Measurements from ENCODE around the gene TULP1.
"Not testable (repeated sequence)": the region's sequence is repeated elsewhere in the genome, so short reads cannot be mapped to it uniquely, and the experiment has no call there.

Gene TULP1

DNA sequence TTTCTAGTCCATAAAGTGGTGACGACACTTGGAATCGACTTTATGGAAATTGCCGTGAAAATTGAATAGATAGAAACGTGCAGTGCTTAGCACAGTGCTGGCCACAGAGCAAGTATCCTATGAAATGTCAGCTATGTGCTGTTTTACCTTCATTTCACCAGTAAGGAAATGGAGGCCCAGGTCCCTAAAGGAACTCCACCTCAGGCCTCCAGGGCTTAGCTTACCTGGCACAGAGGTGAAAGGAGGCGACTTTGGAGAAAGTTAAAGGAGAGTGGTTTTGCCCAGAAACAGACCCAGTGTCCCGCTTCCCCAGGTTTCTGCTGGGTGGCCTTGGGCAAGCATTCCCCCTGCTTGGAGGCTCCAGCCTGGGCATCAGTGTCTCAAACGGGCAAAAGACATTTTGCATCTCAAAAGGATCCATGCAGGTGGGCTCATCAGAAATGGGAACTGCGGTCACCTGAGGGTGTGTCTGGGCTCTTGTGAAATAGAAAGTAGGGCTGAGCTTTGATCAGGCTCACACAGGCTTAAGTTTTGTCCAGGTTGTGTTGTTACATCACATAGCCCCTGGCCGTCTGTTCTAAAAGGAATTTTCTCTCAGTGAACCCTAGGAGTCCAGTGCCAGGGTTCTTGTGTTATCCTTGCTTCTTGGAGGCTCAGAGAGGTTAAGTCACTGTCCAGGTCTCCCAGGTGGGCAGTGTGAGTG lies 6.8 kb upstream of the TULP1 start:
- DNase-seq = no peak

DNA sequence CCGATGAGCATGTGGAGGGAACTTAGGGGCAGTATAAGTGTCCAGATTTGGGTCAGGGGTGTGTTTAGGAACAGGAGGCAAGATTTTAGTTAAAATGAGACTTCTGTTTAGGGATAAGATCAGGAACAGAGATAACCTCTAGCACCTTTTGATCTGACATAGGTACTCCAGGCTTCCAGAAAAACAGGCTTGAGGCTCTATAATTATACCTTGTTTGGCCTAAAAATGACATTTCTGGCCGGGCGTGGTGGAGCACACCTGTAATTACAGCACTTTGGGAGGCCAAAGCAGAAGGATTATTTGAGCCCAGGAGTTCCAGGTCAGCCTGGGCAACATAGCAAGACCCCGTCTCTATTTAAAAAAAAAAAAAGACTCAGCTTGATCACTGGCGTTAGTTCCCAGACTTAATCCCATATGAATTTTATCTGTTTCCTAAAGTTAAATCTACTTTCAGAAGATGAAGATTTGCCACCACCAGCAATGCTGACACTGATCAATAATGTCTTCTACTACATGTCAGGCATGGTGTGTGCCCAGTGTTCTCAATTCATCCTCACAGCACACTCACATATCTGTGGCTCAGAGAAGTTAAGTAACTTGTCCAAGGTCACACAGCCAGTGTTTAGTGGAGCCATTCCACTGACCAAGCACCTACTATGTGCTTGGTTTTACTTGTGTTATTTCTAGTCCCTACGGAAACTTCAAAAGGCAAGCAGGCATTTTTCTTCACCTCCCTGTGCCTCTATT lies 6.0 kb upstream of the TULP1 start:
- no peak for DNase-seq

DNA sequence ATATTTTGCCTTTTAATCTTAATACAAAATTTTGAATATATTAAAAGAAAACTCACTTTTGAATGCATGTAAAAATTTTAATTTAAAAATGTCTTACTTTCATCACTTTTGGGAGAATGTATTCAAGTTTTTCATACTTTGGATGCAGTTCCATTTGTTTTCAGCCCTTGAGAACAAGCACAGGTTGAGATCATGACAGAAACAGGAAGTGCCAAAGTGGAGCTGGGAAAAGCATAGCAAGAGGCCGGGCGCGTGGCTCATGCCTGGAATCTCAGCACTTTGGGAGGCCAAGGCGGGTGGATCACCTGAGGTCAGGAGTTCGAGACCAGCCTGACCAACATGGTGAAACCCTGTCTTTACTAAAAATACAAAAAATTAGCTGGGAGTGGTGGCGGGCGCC lies 5.3 kb upstream of the TULP1 start:
- DNase-seq = not testable (repeated sequence)

DNA sequence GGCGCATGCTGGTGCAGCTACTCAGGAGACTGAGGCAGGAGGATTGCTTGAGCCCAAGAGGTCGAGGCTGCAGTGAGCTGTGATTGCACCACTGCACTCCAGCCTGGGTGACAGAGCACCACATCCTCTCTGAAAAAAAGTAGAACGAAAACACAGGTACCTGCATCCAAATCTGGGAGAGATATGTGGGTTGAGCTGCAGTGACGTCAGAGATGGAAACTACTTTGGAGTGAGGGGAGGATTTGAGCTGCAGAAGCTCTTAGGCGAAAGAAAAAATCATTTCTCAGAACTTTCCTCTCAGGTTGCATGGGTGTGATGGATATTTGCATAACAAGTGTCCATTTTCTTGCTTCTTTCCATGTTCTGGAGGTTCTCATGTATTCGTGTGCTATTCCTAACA lies 4.0 kb upstream of the TULP1 start:
- DNase-seq = no peak

DNA sequence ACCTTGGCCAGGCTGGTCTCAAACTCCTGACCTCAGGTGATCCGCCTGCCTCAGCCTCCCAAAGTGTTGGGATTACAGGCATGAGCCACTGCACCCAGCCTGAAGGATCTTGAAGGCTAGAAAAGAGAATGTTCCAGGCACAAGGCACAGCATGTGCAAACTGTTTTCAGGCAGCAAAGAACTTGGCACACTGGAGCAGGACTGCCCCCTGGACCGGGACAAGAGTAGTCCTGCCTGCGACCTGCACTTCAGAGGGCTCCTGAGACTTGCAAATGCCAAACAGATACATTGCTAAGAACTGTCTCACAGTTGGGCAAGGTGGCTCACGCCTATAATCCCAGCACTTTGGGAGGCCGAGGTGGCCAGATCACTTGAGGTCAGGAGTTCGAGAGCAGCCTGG lies 3.2 kb upstream of the TULP1 start:
- DNase-seq = not testable (repeated sequence)

DNA sequence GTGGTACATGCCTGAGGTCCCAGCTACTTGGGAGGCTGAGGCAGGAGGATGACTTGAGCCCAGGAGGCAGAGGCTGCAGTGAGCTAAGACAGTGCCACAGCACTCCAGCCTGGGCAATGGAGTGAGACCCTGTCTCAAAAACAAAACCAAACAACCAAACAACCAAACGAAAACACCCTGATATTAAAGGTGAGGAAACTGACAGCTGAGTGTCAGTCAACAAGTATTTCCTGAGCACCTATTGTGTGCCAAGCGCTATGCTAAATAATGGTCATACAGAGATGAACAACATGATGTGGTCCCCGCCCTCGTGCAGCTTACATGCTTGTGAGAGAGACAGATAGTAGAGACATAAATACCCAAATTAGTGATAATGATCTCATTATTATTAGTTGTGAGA lies 1.9 kb upstream of the TULP1 start:
- no peak for DNase-seq

DNA sequence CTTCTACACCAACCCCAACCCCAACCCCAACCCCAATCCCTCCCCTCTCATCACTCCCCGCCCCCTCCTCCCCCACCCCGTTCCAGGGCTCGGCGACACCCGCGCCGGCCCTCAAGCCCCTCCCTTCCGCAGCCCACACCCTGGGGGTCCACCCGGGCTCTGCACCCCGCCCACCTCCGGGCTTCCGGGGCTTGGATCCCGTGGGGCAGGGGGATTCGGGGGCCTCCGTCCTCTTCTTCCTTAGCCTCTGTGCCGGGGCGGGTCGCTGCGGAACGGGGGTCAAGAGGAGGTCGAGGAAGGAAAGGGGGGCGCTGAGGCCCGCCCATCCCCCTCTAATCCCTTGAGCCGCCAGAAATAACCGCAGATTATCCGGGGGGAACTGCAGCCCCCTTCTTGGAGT lies 690 bp downstream of the TULP1 start:
- no peak for DNase-seq

DNA sequence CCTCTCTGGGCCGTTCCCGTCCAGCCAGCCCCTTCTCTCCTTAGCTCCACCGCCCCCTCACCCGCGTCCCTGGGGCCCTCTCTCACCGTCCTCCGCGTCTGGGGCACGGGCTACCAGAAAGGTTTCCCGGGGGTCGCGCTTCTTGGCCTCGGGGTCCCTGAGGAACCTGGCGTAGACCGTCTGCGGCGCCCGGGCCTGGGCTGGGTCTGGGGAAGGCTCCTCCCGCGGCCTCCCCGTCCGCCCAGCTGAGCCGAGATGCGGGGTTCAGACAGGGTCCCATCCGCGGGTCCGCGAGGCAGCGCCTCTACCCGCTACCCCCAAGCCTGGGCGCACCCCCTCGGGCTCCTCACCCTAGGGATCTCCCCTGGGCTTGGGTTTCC lies 1.1 kb downstream of the TULP1 start:
- no peak for DNase-seq

DNA sequence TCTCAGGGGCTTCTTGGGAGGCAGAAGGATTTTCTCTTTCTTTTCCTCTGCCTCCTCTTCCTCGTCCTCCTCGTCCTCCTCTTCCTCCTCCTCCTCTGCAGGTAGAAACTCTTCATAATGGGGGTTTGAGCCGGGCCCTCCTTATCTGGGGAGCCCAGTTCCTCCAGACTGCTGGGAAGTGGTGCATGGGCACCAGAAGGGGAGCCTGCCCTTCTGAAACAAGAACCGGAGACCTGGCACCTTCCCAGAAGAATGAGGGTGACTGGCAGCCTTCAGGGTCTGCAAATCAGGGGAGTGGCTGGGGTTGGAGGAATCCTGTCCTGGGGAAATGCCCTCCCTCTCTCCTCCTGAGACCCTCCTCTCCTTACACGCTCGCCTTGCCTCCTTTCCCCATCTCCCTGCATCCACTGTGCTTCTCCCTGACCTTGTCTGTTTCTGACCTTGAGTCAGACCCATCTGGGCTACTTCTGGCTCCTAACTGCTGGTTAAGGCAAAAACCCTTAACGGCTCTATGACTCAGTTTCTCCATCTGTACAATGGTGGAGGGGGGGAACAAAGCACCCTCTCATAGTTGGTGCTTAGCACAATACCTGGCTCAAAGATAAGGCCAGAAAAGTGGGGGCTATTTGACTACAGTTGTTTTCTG lies 1.7 kb downstream of the TULP1 start:
- no peak for DNase-seq

DNA sequence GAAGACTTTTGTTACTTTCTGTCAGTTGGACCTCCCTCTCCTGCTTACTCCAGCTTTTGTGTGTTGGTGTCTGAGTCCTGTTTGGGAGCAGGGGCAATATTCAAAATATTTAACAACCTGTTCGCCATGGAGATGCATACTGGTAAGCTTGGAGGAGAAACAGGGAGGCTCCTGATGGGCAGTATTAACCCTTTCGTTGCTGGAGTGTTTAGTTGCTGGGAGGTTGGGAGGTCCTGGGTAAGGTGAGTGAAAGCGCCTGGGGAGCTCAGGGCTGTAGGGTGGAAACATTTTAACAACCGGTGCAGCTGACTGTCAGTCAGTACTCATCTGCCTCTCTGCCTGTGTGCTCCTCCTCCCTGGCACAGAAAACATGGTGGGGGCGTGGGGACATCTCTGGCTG lies 4.2 kb downstream of the TULP1 start:
- no peak for DNase-seq

DNA sequence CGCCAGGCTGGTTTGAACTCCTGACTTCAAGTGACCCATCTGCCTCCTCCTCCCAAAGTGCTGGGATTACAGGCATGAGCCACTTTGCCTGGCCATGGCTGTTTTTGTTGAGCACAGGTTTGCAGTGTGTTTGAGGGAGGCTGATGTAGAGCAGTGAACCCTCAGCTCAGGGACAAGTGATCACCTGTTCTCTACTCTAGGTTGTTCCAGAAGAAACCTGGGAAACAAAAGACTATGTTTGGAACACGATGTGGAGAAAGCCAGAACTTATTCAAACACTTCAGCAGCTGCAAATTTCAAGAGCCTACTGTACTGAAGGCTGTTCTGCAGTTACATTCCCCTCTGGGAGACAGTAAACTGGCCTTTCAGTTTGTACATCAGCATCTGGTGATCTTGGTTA lies 4.7 kb downstream of the TULP1 start:
- no peak for DNase-seq

DNA sequence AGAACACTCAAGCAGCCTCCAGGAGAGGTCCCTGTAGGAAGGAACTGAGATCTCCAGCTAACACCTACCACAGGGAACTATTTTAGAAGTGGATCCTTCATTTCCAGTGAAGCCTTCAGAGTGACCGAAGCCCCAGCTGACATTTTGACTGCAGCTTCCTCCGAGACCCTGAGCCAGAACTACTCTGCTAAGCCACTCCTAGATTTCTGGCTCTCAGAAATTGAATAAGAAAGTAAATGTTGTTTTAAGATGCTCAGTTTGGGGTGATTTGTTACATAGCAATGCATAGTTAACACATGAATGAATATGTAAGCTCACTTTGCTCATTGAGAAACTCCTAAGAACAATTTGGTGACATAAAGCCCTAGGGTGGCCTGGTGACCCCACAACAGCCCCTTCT lies 5.5 kb downstream of the TULP1 start:
- DNase-seq = no peak

DNA sequence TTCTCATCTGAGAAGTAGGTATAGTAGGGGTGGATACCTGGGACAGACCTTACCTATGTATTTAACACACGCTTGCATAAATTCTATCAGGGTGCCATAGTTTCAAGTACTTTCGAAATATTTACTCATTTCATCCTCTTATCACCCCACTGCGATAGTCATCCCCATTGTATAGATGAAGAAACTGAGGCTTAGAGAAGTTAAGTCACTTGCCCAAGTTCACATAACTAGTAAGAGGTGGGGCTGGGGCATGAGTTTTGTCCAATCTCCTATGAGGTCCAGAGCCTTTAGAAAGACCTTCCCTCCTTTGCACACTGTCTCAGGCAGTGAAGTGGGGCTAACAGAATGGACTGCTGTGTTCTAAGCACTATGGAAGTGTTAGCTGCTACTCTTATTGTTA lies 6.2 kb downstream of the TULP1 start:
- DNase-seq = no peak

DNA sequence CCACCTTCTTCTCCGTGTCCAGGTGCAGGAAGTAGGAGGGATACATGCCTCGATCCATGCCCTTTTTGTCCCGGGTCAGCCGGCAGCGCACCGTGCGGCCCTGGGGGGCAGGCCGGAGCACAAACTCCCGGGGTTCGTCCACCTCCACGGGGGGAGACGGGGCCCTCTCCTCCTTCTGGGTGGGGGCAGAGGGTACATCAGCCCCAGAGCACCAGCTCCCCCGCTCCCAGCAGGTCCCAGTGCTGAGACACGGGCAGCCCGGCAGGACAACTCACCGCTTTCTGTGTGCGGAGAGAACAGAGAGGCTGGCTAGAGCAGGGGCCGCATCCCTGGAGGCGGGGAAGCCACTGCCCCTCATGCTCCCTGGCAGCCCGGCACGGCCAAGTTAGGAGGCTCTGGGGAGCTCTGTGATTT lies 6.7 kb downstream of the TULP1 start:
- DNase-seq = no peak

DNA sequence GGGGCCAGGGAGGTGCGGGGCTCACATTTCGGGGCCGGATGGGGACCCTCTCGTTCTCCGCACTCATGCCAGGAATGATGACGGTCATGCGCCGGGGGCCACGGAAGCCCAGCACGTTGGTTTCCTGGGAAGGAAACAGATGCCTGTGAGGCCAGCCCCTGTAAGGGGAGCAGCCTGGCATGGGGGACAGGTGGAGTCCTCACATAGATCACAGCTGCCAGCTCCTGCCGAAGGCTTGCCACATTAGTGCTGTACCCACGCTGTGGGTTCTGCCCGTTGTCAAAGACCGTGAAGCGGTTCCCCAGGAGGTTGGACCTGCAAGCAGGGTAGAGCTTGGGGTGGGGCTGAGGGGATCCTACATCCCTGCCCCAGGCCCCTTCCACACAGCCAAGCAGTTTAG lies 9.2 kb downstream of the TULP1 start:
- DNase-seq = no peak

DNA sequence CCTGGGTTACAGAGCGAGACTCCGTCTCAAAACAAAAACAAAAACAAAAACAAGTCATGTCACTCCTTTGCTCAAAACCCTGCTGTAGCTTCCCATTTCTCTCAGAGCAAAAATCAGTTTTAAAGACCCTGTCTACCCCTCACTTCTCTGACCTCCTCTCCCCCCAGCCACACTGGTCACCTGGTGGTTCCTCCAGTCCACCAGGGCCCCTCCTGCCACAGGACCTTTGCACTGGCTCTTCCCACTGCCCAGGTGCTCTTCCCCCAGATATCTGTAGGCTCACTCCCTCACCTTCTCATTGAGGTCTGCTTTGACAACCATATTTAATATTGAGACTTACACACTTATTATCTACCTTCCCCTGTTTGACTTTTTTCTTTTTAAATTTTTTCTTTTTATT lies 10.9 kb downstream of the TULP1 start:
- DNase-seq = no peak

DNA sequence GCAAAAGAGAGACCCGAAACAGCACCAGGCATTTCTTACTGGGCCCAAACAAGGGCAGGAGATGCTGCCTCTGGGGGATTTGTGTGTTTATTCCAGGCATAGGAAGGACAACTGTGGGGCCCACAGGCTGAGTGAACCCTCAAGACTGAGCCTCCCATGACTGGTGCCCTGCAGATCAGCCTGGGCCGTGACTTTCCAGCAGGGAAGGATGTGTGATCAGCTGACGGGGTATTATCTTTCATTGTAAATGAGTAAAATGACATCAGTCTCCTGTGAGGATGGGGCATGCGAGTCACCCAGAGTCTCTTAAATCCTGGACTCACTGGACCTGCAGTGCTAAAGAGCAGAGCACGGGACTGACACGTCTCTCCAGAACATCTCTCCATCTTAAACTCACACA lies 11.9 kb downstream of the TULP1 start:
- peak; percentile 57 for DNase-seq

DNA sequence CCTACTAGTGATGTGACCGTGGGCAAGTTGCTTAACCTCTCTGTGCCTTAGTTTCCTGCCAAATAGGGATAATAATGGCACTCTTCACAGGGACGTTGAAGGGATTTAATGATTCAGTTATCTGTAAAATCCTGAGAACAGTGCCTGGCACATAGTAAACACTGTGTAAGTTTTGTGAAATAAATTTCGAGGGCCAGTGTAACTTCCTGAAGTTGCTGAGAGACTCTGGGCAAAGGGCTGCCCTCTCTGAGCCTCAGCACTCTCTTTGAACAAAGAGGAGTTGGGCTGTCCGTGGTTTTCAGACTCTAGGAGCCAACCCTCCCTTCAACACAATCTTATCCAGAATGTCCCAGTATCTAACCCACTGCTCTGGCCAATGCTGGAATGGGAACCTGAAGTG lies 13.3 kb downstream of the TULP1 start:
- DNase-seq = no peak

DNA sequence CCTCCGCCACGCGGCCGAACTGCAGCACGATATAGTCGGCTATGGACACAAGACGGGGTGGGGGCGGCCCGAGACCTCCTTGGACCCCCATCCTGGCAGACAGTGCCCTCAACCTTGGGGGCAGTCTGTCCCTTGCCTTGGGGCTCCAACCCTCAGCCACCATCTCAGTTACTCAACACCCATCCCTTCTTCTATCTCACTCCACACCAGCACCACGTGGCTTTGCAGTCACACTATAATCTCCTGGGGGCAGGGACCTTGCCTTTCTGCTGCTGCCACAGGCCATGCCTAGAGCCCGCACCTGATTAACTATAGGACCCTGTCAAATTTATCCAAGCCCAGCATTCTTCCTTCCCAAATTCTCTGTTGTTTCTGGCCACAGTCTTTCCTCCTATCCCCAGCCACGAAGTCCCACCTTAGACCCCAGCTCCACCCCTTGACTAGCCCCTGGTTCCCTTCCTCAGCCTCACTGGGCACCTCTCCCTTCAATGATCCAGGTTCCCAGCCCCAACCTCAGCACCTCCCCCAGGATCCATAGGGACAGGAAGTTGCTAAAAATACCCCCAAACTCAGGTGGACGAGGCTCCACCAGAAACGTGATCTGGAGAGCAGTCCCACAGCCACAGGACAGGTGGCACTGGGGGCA lies 14.2 kb downstream of the TULP1 start:
- no peak for DNase-seq

DNA sequence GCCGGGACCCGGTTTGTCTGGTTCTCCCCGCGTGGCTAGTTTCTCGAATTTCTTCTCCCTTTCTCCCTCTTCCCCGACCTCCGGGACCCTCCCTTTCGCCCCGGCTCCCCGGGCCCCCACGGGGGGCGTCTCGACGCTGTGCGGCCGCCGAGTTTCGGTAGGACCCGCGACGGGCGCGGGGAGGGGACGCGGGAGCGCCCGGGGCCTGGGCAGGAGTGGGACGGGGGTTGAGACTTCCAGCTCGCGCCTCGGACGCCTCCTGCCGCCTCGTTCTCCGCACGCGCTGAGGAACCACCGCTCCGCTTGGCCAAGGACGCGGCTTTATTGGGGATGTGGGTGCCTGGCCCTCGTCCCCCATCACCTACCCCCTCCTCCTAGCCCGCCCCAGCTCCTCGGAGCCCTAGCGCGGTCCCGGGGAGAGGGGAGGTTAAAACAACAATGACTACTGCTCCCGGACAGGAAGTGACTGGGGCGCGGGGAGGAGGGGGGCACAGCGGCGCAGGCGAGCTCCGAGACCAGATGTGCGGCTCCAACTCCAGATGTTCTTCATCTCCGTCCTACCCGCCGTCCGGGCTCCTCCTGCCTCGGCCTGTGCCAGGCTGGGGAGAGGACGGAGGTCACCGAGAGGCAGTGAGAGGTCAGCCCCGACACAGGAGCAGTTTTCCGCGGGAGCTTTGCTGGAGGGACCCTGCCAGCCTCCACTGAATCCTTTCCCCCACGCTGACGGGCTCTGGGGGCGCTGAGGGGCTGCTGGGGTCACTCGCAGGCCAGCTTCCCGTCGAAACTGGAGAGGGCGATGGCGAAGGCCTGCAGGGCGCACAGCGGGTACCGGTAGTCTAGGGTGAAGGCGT lies 14.9 kb downstream of the TULP1 start:
- peak; percentile 73 for DNase-seq

DNA sequence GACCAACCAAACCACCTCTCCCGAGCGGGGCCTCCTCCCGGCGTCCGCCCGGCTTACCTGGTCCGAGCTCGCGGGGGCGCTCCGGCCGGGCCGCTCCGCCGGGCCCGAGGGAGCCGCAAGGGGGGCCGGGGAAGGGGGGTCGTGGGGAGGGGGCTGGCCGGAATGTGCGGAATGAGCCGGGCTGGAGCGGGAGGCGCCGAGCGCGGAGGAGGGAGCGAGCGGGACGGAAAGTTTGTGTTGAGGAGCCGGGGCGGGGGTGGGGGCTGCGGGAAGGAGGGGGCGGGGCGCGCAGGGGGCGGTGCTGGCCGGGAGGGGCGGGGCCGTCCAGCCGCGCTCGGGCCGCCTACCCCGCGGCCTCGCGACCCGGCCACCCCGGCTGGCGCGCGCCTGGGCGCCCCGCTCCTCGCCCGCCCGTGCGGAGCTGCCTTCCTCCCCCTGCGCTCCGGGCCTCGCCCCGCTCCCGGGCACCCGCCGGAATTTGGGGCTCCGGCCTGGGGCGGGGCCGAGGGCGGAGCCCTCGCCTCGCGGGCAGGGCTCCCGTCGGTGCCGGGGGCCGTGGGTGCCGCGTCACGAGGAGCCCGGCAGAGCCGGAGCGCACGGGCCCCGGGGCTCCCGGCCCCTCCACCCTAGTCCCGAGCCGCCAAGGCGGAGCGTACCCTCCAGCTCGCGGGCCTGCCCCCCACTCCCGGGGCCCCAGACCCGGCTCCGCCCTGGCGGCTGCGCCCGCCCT lies 15.7 kb downstream of the TULP1 start, which contains the start of gene TEAD3:
Gene TEAD3 (minus strand): TSS at position 239 of the 730 bp plus-strand sequence.
- DNase-seq = peak; percentile 77
